Hindlimb muscle (tissue), 1 donor: ENCODE measurements around the gene PIH1D2. TPM values are rescaled to one million over a fixed set of nuclear protein-coding genes. Genes with fewer than 3 reads are reported as not detected.
A peak's percentile ranks its signal among the peaks of the same experiment; 100 is the strongest.
"Not testable (repeated sequence)": the region's sequence is repeated elsewhere in the genome, so short reads cannot be mapped to it uniquely, and the experiment has no call there.

Source experiments
- DNase-seq: peaks from one replicate; pipeline ENCODE4 v3.0.0-alpha.2; 2013
- polyA plus RNA-seq: library from polyadenylated mRNA; unstranded; fragments of 120-200 nt; gene quantifications from one replicate; pipeline ENCODE4 v1.2.1, GENCODE V29; 2013; ENCODE audit not compliant: insufficient read length

Gene PIH1D2
- 0.93 TPM for polyA plus RNA-seq

GRCh38 chr11:112073941-112074811 is at the start of gene PIH1D2, which contains the start of gene NKAPD1:
Gene PIH1D2, minus strand, starts transcription at chr11:112074017. Its CDS starts 843 bp downstream, at chr11:112073174.
Gene NKAPD1, plus strand, starts transcription at chr11:112074299. Its CDS starts 1,276 bp downstream, at chr11:112075575.
- DNase-seq = peak; percentile 86

GRCh38 chr11:112123129-112123528 is 49.3 kb upstream of the PIH1D2 start:
- no peak for DNase-seq

GRCh38 chr11:112121981-112122615 is 48.3 kb upstream of the PIH1D2 start:
- no peak for DNase-seq

GRCh38 chr11:112118176-112118575 is 44.4 kb upstream of the PIH1D2 start:
- DNase-seq = no peak

- no peak for DNase-seq
These were observed 41.6 kb upstream of the PIH1D2 start for GRCh38 chr11:112115386-112115785.

- no peak for DNase-seq
These were observed 40.6 kb upstream of the PIH1D2 start for GRCh38 chr11:112114460-112114859.

GRCh38 chr11:112113539-112114457 is 40.0 kb upstream of the PIH1D2 start:
- peak; percentile 23 for DNase-seq

- no peak for DNase-seq
These were observed 32.3 kb upstream of the PIH1D2 start for GRCh38 chr11:112106070-112106469.

GRCh38 chr11:112103446-112103845 is 29.6 kb upstream of the PIH1D2 start:
- no peak for DNase-seq

GRCh38 chr11:112100462-112100861 is 26.6 kb upstream of the PIH1D2 start:
- no peak for DNase-seq

- DNase-seq = no peak
These were observed 24.1 kb upstream of the PIH1D2 start for GRCh38 chr11:112097734-112098528.

- no peak for DNase-seq
These were observed 22.4 kb upstream of the PIH1D2 start for GRCh38 chr11:112096194-112096593.

GRCh38 chr11:112095302-112095701 is 21.5 kb upstream of the PIH1D2 start:
- DNase-seq = not testable (repeated sequence)

GRCh38 chr11:112087212-112087611 is 13.4 kb upstream of the PIH1D2 start:
- DNase-seq = no peak

GRCh38 chr11:112086422-112087191 is 12.8 kb upstream of the PIH1D2 start, which contains the start of the genes SDHD and TIMM8B:
Gene SDHD, plus strand, starts transcription at chr11:112086873. Its CDS starts 35 bp downstream, at chr11:112086908.
Gene TIMM8B, minus strand, starts transcription at chr11:112086756. Its CDS starts 33 bp downstream, at chr11:112086723.
- DNase-seq = peak; percentile 97

- DNase-seq = peak; percentile 5
These were observed 12.1 kb upstream of the PIH1D2 start for GRCh38 chr11:112085822-112086421.

- no peak for DNase-seq
These were observed 8.9 kb upstream of the PIH1D2 start for GRCh38 chr11:112082729-112083128.

- no peak for DNase-seq
These were observed 10.9 kb downstream of the PIH1D2 start for GRCh38 chr11:112062923-112063322.

GRCh38 chr11:112058103-112058502 is 15.7 kb downstream of the PIH1D2 start:
- no peak for DNase-seq

- no peak for DNase-seq
These were observed 16.6 kb downstream of the PIH1D2 start for GRCh38 chr11:112057170-112057569.
